Measurements from ENCODE around the gene TNIK. TPM values are rescaled to one million over a fixed set of nuclear protein-coding genes. Genes with fewer than 3 reads are reported as not detected.

Gene TNIK
- total RNA-seq, 1 experiment from 2014 or later, result 10.4 TPM

- in situ Hi-C loops (cut with HindIII; ENCODE audit: low pct_unique_long_range_greater_than_20kb, low sequenced_read_pairs), result no loop called here
- no peak for DNase-seq (ENCODE audit: low read depth, low spot score)
Measured at GRCh38 chr3:171175741-171176234, 284.4 kb downstream of the TNIK start.

GRCh38 chr3:171173736-171174135 lies 286.5 kb downstream of the TNIK start:
- DNase-seq (ENCODE audit: low read depth, low spot score), result peak; percentile 6
- in situ Hi-C loops (cut with HindIII; ENCODE audit: low pct_unique_long_range_greater_than_20kb, low sequenced_read_pairs), result loop anchor here (25.0 kb wide), 1 partner anchor 211 kb away; no protein-coding TSS in a partner anchor

GRCh38 chr3:171172070-171172469 lies 288.1 kb downstream of the TNIK start:
- DNase-seq (ENCODE audit: low read depth, low spot score), result peak; percentile 51
- in situ Hi-C loops (cut with HindIII; ENCODE audit: low pct_unique_long_range_greater_than_20kb, low sequenced_read_pairs), result loop anchor here (25.0 kb wide), 1 partner anchor 210 kb away; no protein-coding TSS in a partner anchor

GRCh38 chr3:171169866-171170265 lies 290.3 kb downstream of the TNIK start:
- in situ Hi-C loops (cut with HindIII; ENCODE audit: low pct_unique_long_range_greater_than_20kb, low sequenced_read_pairs), result loop anchor here (25.0 kb wide), 1 partner anchor 208 kb away; no protein-coding TSS in a partner anchor

GRCh38 chr3:171169443-171169842 lies 290.8 kb downstream of the TNIK start:
- no peak for DNase-seq (ENCODE audit: low read depth, low spot score)
- in situ Hi-C loops (cut with HindIII; ENCODE audit: low pct_unique_long_range_greater_than_20kb, low sequenced_read_pairs), result loop anchor here (25.0 kb wide), 1 partner anchor 207 kb away; no protein-coding TSS in a partner anchor

More at GRCh38 chr3:171169866-171170265, 290.3 kb downstream of the TNIK start:
- DNase-seq (ENCODE audit: low read depth, low spot score), result no peak

- in situ Hi-C loops (cut with HindIII; ENCODE audit: low pct_unique_long_range_greater_than_20kb, low sequenced_read_pairs), result loop anchor here (25.0 kb wide), 1 partner anchor 206 kb away; no protein-coding TSS in a partner anchor
- no peak for DNase-seq (ENCODE audit: low read depth, low spot score)
Measured at GRCh38 chr3:171168551-171168950, 291.7 kb downstream of the TNIK start.

- in situ Hi-C loops (cut with HindIII; ENCODE audit: low pct_unique_long_range_greater_than_20kb, low sequenced_read_pairs), result loop anchor here (25.0 kb wide), 1 partner anchor 206 kb away; no protein-coding TSS in a partner anchor
- peak; percentile 79 for DNase-seq (ENCODE audit: low read depth, low spot score)
Measured at GRCh38 chr3:171168086-171168485, 292.1 kb downstream of the TNIK start.

GRCh38 chr3:171165983-171166382 lies 294.2 kb downstream of the TNIK start:
- no peak for DNase-seq (ENCODE audit: low read depth, low spot score)
- in situ Hi-C loops (cut with HindIII; ENCODE audit: low pct_unique_long_range_greater_than_20kb, low sequenced_read_pairs), result loop anchor here (25.0 kb wide), 1 partner anchor 204 kb away; no protein-coding TSS in a partner anchor

- DNase-seq (ENCODE audit: low read depth, low spot score), result no peak
- in situ Hi-C loops (cut with HindIII; ENCODE audit: low pct_unique_long_range_greater_than_20kb, low sequenced_read_pairs), result loop anchor here (25.0 kb wide), 1 partner anchor 203 kb away; no protein-coding TSS in a partner anchor
Measured at GRCh38 chr3:171165499-171165921, 294.7 kb downstream of the TNIK start.

- in situ Hi-C loops (cut with HindIII; ENCODE audit: low pct_unique_long_range_greater_than_20kb, low sequenced_read_pairs), result loop anchor here (25.0 kb wide), 1 partner anchor 202 kb away; no protein-coding TSS in a partner anchor
Measured at GRCh38 chr3:171164067-171164465, 296.1 kb downstream of the TNIK start.

GRCh38 chr3:171163101-171164066 lies 296.8 kb downstream of the TNIK start:
- peak; percentile 35 for DNase-seq (ENCODE audit: low read depth, low spot score)
- in situ Hi-C loops (cut with HindIII; ENCODE audit: low pct_unique_long_range_greater_than_20kb, low sequenced_read_pairs), result loop anchor here (25.0 kb wide), 1 partner anchor 201 kb away; no protein-coding TSS in a partner anchor

More at GRCh38 chr3:171164067-171164465, 296.1 kb downstream of the TNIK start:
- DNase-seq (ENCODE audit: low read depth, low spot score), result no peak

GRCh38 chr3:171160325-171160724 lies 299.9 kb downstream of the TNIK start:
- in situ Hi-C loops (cut with HindIII; ENCODE audit: low pct_unique_long_range_greater_than_20kb, low sequenced_read_pairs), result loop anchor here (25.0 kb wide), 1 partner anchor 198 kb away; no protein-coding TSS in a partner anchor

GRCh38 chr3:171159822-171160157 lies 300.4 kb downstream of the TNIK start:
- in situ Hi-C loops (cut with HindIII; ENCODE audit: low pct_unique_long_range_greater_than_20kb, low sequenced_read_pairs), result loop anchor here (25.0 kb wide), 1 partner anchor 197 kb away; no protein-coding TSS in a partner anchor

More at GRCh38 chr3:171160325-171160724, 299.9 kb downstream of the TNIK start:
- no peak for DNase-seq (ENCODE audit: low read depth, low spot score)

GRCh38 chr3:171159024-171159821 lies 301.0 kb downstream of the TNIK start:
- DNase-seq (ENCODE audit: low read depth, low spot score), result no peak
- in situ Hi-C loops (cut with HindIII; ENCODE audit: low pct_unique_long_range_greater_than_20kb, low sequenced_read_pairs), result loop anchor here (25.0 kb wide), 1 partner anchor 197 kb away; no protein-coding TSS in a partner anchor

More at GRCh38 chr3:171159822-171160157, 300.4 kb downstream of the TNIK start:
- DNase-seq (ENCODE audit: low read depth, low spot score), result no peak

GRCh38 chr3:171157980-171158379 lies 302.2 kb downstream of the TNIK start:
- in situ Hi-C loops (cut with HindIII; ENCODE audit: low pct_unique_long_range_greater_than_20kb, low sequenced_read_pairs), result loop anchor here (25.0 kb wide), 1 partner anchor 196 kb away; no protein-coding TSS in a partner anchor
- no peak for DNase-seq (ENCODE audit: low read depth, low spot score)

- DNase-seq (ENCODE audit: low read depth, low spot score), result no peak
- in situ Hi-C loops (cut with HindIII; ENCODE audit: low pct_unique_long_range_greater_than_20kb, low sequenced_read_pairs), result loop anchor here (25.0 kb wide), 1 partner anchor 195 kb away; no protein-coding TSS in a partner anchor
Measured at GRCh38 chr3:171157286-171157685, 302.9 kb downstream of the TNIK start.
